Karpas-422 (cell line): ENCODE measurements around the gene ZNF549. TPM values are rescaled to one million over a fixed set of nuclear protein-coding genes. Genes with fewer than 3 reads are reported as not detected.

Source experiments
- DNase-seq: peaks from one replicate; pipeline ENCODE4 v3.0.0-alpha.2; 2015
- H2AFZ ChIP-seq: fragments of 200-600 bp; sonication (generic); 2 replicates; pipeline ENCODE4 v1.6.1; 2014; ENCODE audit warnings: antibody characterized with exemption, low read length, mixed read lengths
- H3K27ac ChIP-seq: fragments of 200-600 bp; sonication (generic); 2 replicates; pipeline ENCODE4 v1.5.1; 2014; ENCODE audit warnings: mild to moderate bottlenecking, low read length, moderate library complexity
- H3K27me3 ChIP-seq: fragments of 200-600 bp; sonication (generic); 2 replicates; pipeline ENCODE4 v1.6.1; 2014; ENCODE audit warnings: low read length, mixed read lengths
- H3K36me3 ChIP-seq: fragments of 200-600 bp; sonication (generic); 2 replicates; pipeline ENCODE4 v1.6.1; 2014; ENCODE audit warnings: low read length, mixed read lengths; ENCODE audit not compliant: insufficient read depth
- H3K4me1 ChIP-seq: fragments of 200-600 bp; sonication (generic); 2 replicates; pipeline ENCODE4 v1.6.1; 2014; ENCODE audit warnings: mild to moderate bottlenecking, low read length, mixed read lengths
- H3K4me2 ChIP-seq: fragments of 200-600 bp; sonication (generic); 2 replicates; pipeline ENCODE4 v1.6.1; 2014; ENCODE audit warnings: low read length, low read depth, mild to moderate bottlenecking; ENCODE audit not compliant: poor library complexity, severe bottlenecking
- H3K4me3 ChIP-seq: fragments of 200-600 bp; sonication (generic); 2 replicates; pipeline ENCODE4 v1.5.1; 2014; ENCODE audit warnings: mild to moderate bottlenecking, antibody characterized with exemption, low read length, mixed read lengths
- H3K79me2 ChIP-seq: fragments of 200-600 bp; sonication (generic); 2 replicates; pipeline ENCODE4 v1.6.1; 2014; ENCODE audit warnings: mild to moderate bottlenecking, low read length, mixed read lengths
- H3K9ac ChIP-seq: fragments of 200-600 bp; sonication (generic); 2 replicates; pipeline ENCODE4 v1.6.0; 2014; ENCODE audit warnings: low read length
- H3K9me2 ChIP-seq: fragments of 200-600 bp; sonication (generic), shearing (Covaris generic); replicated peaks from 2 replicates; pipeline ENCODE4 v1.6.0; 2014; ENCODE audit warnings: mild to moderate bottlenecking, low read length, moderate library complexity; ENCODE audit not compliant: insufficient read depth
- H3K9me3 ChIP-seq: fragments of 300-700, 200-600 bp; sonication (generic); 2 replicates; pipeline ENCODE4 v1.6.1; 2014; ENCODE audit warnings: low read length, mixed read lengths
- H4K20me1 ChIP-seq: fragments of 200-600 bp; sonication (generic); 2 replicates; pipeline ENCODE4 v1.6.1; 2014; ENCODE audit warnings: mild to moderate bottlenecking, antibody characterized with exemption, low read length, low read depth; ENCODE audit not compliant: insufficient read depth
- total RNA-seq: library from RNA; depleted of rRNA; stranded (reverse); fragments of >200 nt; shearing (Covaris generic); gene quantifications from 2 replicates; pipeline ENCODE4 v1.2.3, GENCODE V29; 2014; ENCODE audit warnings: low replicate concordance

ZNF549 gene
- total RNA-seq, 1 experiment from 2014 or later = 6.7 TPM

- Histone ChIP-seq H3K4me3 (peak overlapping the region; percentile 73), H4K20me1 (no peaks in the 10 kb centered on the region), H3K79me2 (peaks cover 19% of the 10 kb centered on the region), H3K27ac (no peak overlapping the region), H2AFZ (no peak overlapping the region), H3K9me3 (peaks cover 66% of the 10 kb centered on the region), H3K36me3 (peaks cover 33% of the 10 kb centered on the region), H3K27me3 (no peaks in the 10 kb centered on the region), H3K4me1 (no peaks in the 10 kb centered on the region), H3K9me2 (no peaks in the 10 kb centered on the region), H3K9ac (peak overlapping the region; percentile 77), H3K4me2 (peak overlapping the region; percentile 61)
- DNase-seq = no peak
Observed at GRCh38 chr19:57558525-57558924, 31.4 kb downstream of the ZNF549 start.

- no peaks in the 10 kb centered on the region for H4K20me1 ChIP-seq
- no peak overlapping the region for H3K27ac ChIP-seq
- no peaks in the 10 kb centered on the region for H3K9me2 ChIP-seq
- H3K9ac ChIP-seq = peak overlapping the region; percentile 77
- DNase-seq = peak; percentile 61
- H3K4me2 ChIP-seq = peak overlapping the region; percentile 61
- H3K27me3 ChIP-seq = no peaks in the 10 kb centered on the region
- H3K9me3 ChIP-seq = peaks cover 68% of the 10 kb centered on the region
- H3K4me1 ChIP-seq = no peaks in the 10 kb centered on the region
- H3K36me3 ChIP-seq = peaks cover 28% of the 10 kb centered on the region
- peaks cover 19% of the 10 kb centered on the region for H3K79me2 ChIP-seq
- peak overlapping the region; percentile 73 for H3K4me3 ChIP-seq
- no peak overlapping the region for H2AFZ ChIP-seq
Observed at GRCh38 chr19:57559008-57559403, 31.9 kb downstream of the ZNF549 start.

- DNase-seq = peak; percentile 89
- H3K79me2 ChIP-seq = peaks cover 19% of the 10 kb centered on the region
- H3K27me3 ChIP-seq = no peaks in the 10 kb centered on the region
- H3K9ac ChIP-seq = peak within 1 kb of the TSS; percentile 77
- H3K27ac ChIP-seq = no peak within 1 kb of the TSS
- no peaks in the 10 kb centered on the region for H3K9me2 ChIP-seq
- H4K20me1 ChIP-seq = no peaks in the 10 kb centered on the region
- H3K36me3 ChIP-seq = peaks cover 23% of the 10 kb centered on the region
- H2AFZ ChIP-seq = peak within 1 kb of the TSS; percentile 42; the same call in 1 of the 2 replicates
- H3K4me3 ChIP-seq = peak within 1 kb of the TSS; percentile 73
- H3K4me2 ChIP-seq = peak within 1 kb of the TSS; percentile 61
- H3K9me3 ChIP-seq = peaks cover 67% of the 10 kb centered on the region
- no peaks in the 10 kb centered on the region for H3K4me1 ChIP-seq
Observed at GRCh38 chr19:57559404-57560025, 32.4 kb downstream of the ZNF549 start, which contains the start of gene ZNF550. ZNF550 (minus strand) TSS chr19:57559863; CDS start chr19:57559682, 181 bp downstream.

GRCh38 chr19:57560049-57560491 lies 32.9 kb downstream of the ZNF549 start:
- Histone ChIP-seq H3K79me2 (peaks cover 19% of the 10 kb centered on the region), H3K9ac (no peak overlapping the region), H3K27me3 (no peaks in the 10 kb centered on the region), H4K20me1 (no peaks in the 10 kb centered on the region), H3K9me2 (no peaks in the 10 kb centered on the region), H3K4me1 (no peaks in the 10 kb centered on the region), H3K9me3 (peaks cover 66% of the 10 kb centered on the region), H2AFZ (no peak overlapping the region), H3K4me2 (no peak overlapping the region), H3K36me3 (peaks cover 19% of the 10 kb centered on the region), H3K4me3 (peak overlapping the region; percentile 73; the same call in 1 of the 2 replicates), H3K27ac (no peak overlapping the region)
- no peak for DNase-seq

- H4K20me1 ChIP-seq = no peaks in the 10 kb centered on the region
- H3K9me3 ChIP-seq = peaks cover 80% of the 10 kb centered on the region
- no peaks in the 10 kb centered on the region for H3K27me3 ChIP-seq
Observed at GRCh38 chr19:57563547-57563946, 36.4 kb downstream of the ZNF549 start.

GRCh38 chr19:57566396-57567265 lies 39.5 kb downstream of the ZNF549 start:
- H3K4me2 ChIP-seq = no peak overlapping the region
- H3K9me2 ChIP-seq = no peaks in the 10 kb centered on the region
- no peak overlapping the region for H3K4me3 ChIP-seq
- H3K9me3 ChIP-seq = peaks cover 80% of the 10 kb centered on the region
- no peaks in the 10 kb centered on the region for H4K20me1 ChIP-seq
- H3K79me2 ChIP-seq = no peaks in the 10 kb centered on the region
- H2AFZ ChIP-seq = no peak overlapping the region
- H3K9ac ChIP-seq = no peak overlapping the region
- H3K27ac ChIP-seq = no peak overlapping the region
- peak; percentile 66 for DNase-seq
- no peaks in the 10 kb centered on the region for H3K4me1 ChIP-seq
- H3K36me3 ChIP-seq = peaks cover 6% of the 10 kb centered on the region
- no peaks in the 10 kb centered on the region for H3K27me3 ChIP-seq

More at GRCh38 chr19:57563547-57563946, 36.4 kb downstream of the ZNF549 start:
- H3K4me2 ChIP-seq = no peak overlapping the region
- peaks cover 6% of the 10 kb centered on the region; the same call in 1 of the 2 replicates for H3K36me3 ChIP-seq
- no peaks in the 10 kb centered on the region for H3K9me2 ChIP-seq
- no peak overlapping the region for H2AFZ ChIP-seq
- H3K4me3 ChIP-seq = no peak overlapping the region
- DNase-seq = no peak
- no peaks in the 10 kb centered on the region for H3K4me1 ChIP-seq
- H3K27ac ChIP-seq = no peak overlapping the region
- H3K79me2 ChIP-seq = peaks cover 8% of the 10 kb centered on the region
- H3K9ac ChIP-seq = no peak overlapping the region

- Histone ChIP-seq H3K4me1 (no peaks in the 10 kb centered on the region), H3K36me3 (peaks cover 47% of the 10 kb centered on the region), H3K27ac (no peak overlapping the region), H4K20me1 (no peaks in the 10 kb centered on the region), H3K9me2 (no peaks in the 10 kb centered on the region), H2AFZ (no peak overlapping the region), H3K27me3 (no peaks in the 10 kb centered on the region), H3K79me2 (no peaks in the 10 kb centered on the region), H3K4me2 (no peak overlapping the region), H3K4me3 (no peak overlapping the region), H3K9ac (no peak overlapping the region), H3K9me3 (peaks cover 80% of the 10 kb centered on the region)
- no peak for DNase-seq
Observed at GRCh38 chr19:57570707-57571106, 43.6 kb downstream of the ZNF549 start.

- H3K79me2 ChIP-seq = peaks cover 16% of the 10 kb centered on the region
- no peak overlapping the region for H3K9ac ChIP-seq
- H2AFZ ChIP-seq = no peak overlapping the region
- no peaks in the 10 kb centered on the region for H4K20me1 ChIP-seq
- no peaks in the 10 kb centered on the region for H3K9me2 ChIP-seq
- H3K27ac ChIP-seq = no peak overlapping the region
- H3K27me3 ChIP-seq = no peaks in the 10 kb centered on the region
- peaks cover under 1% of the 10 kb centered on the region for H3K4me1 ChIP-seq
- DNase-seq = no peak
- peaks cover 64% of the 10 kb centered on the region for H3K36me3 ChIP-seq
- H3K4me2 ChIP-seq = no peak overlapping the region
- no peak overlapping the region for H3K4me3 ChIP-seq
- H3K9me3 ChIP-seq = peaks cover 79% of the 10 kb centered on the region
Observed at GRCh38 chr19:57572415-57572947, 45.3 kb downstream of the ZNF549 start.
